HEK293T (cell line): Measurements from ENCODE around the gene CERS1.
A peak's percentile ranks its signal among the peaks of the same experiment; 100 is the strongest.

Experiments
- CTCF ChIA-PET: fragments of 350-600 bp; formaldehyde crosslinking; extraction: SDS; loops from one replicate; lab custom pipeline; 2021; ENCODE audit warnings: antibody characterized with exemption, inconsistent platforms; lab: Yijun Ruan, JAX
- POLR2A ChIA-PET: fragments of 350-600 bp; formaldehyde crosslinking; extraction: SDS; loops from one replicate; lab custom pipeline; 2020; ENCODE audit warnings: antibody characterized with exemption, inconsistent platforms; lab: Yijun Ruan, JAX
- DNase-seq: peaks from one replicate; pipeline ENCODE4 v3.0.0; 2012; ENCODE audit warnings: mixed read lengths; ENCODE audit errors: extremely low spot score
- ARNT ChIP-seq: fragments of 450-650 bp; IDR thresholded peaks from 2 replicates; pipeline ENCODE4 v1.6.1; 2017; ENCODE audit warnings: mild to moderate bottlenecking
- BHLHE40 ChIP-seq: fragments of 450-650 bp; IDR thresholded peaks from 2 replicates; pipeline ENCODE4 v1.6.1; 2016; ENCODE audit warnings: mild to moderate bottlenecking, moderate library complexity, borderline replicate concordance
- CTBP1 ChIP-seq: fragments of 450-650 bp; IDR thresholded peaks from 2 replicates; pipeline ENCODE4 v1.6.1; 2016; ENCODE audit warnings: borderline replicate concordance
- ELF4 ChIP-seq: fragments of 450-650 bp; IDR thresholded peaks from 2 replicates; pipeline ENCODE4 v1.6.1; 2017; ENCODE audit warnings: antibody characterized with exemption
- FOXA1 ChIP-seq: fragments of 450-650 bp; IDR thresholded peaks from 2 replicates; pipeline ENCODE4 v1.6.1; 2016; ENCODE audit warnings: mild to moderate bottlenecking
- FOXK2 ChIP-seq: fragments of 450-650 bp; IDR thresholded peaks from 2 replicates; pipeline ENCODE4 v1.6.1; 2016; ENCODE audit warnings: mild to moderate bottlenecking
- FOXM1 ChIP-seq: fragments of 450-650 bp; IDR thresholded peaks from 2 replicates; pipeline ENCODE4 v1.6.1; 2017; ENCODE audit warnings: mild to moderate bottlenecking, borderline replicate concordance
- HDGF ChIP-seq: fragments of 450-650 bp; IDR thresholded peaks from 2 replicates; pipeline ENCODE4 v1.6.1; 2017; ENCODE audit warnings: antibody characterized with exemption, borderline replicate concordance
- L3MBTL2 ChIP-seq: fragments of 450-650 bp; conservative IDR thresholded peaks from 2 replicates; pipeline ENCODE4 v1.6.1; 2016; ENCODE audit warnings: mild to moderate bottlenecking
- LEF1 ChIP-seq: fragments of 450-650 bp; IDR thresholded peaks from 2 replicates; pipeline ENCODE4 v1.6.1; 2017; ENCODE audit warnings: mild to moderate bottlenecking, borderline replicate concordance
- NFRKB ChIP-seq: fragments of 450-650 bp; IDR thresholded peaks from 2 replicates; pipeline ENCODE4 v1.6.1; 2016; ENCODE audit warnings: mild to moderate bottlenecking, moderate library complexity
- PKNOX1 ChIP-seq: fragments of 450-650 bp; IDR thresholded peaks from 2 replicates; pipeline ENCODE4 v1.6.1; 2016
- SP1 ChIP-seq: fragments of 450-650 bp; IDR thresholded peaks from 2 replicates; pipeline ENCODE4 v1.6.1; 2017
- SUZ12 ChIP-seq: fragments of 450-650 bp; IDR thresholded peaks from 2 replicates; pipeline ENCODE4 v1.6.1; 2016; ENCODE audit warnings: mild to moderate bottlenecking
- TARDBP ChIP-seq: fragments of 450-650 bp; IDR thresholded peaks from 2 replicates; pipeline ENCODE4 v1.6.1; 2016
- ZNF384 ChIP-seq: fragments of 450-650 bp; IDR thresholded peaks from 2 replicates; pipeline ENCODE4 v1.6.1; 2016

CERS1 gene

GRCh38 chr19:18929311-18929710 is 33.4 kb upstream of the CERS1 start:
- no peak for DNase-seq
- ChIA-PET POLR2A (interaction anchor here (2.5 kb wide), 1 partner anchor 10 kb away, joined by 8 read pairs; the partner anchor contains the start of genes COPE and DDX49), CTCF (interaction anchor here (0.6 to 1.3 kb wide), 2 partner anchors 10 to 98 kb away, joined by 3 to 5 read pairs; partner anchors contain the start of genes COPE, DDX49 and UPF1)
- TF ChIP-seq ELF4 (no peak), SP1 (no peak), L3MBTL2 (no peak), SUZ12 (no peak), ZNF384 (no peak), FOXK2 (no peak), CTBP1 (no peak), LEF1 (no peak)

- no peak for DNase-seq
- TF ChIP-seq NFRKB (no peak), SUZ12 (no peak), FOXK2 (no peak), HDGF (no peak), SP1 (no peak), FOXA1 (no peak)
- ChIA-PET POLR2A (interaction anchor here (2.5 kb wide), 1 partner anchor 9 kb away, joined by 8 read pairs; the partner anchor contains the start of genes COPE and DDX49), CTCF (no interaction called here)
These were observed 32.3 kb upstream of the CERS1 start for GRCh38 chr19:18928018-18928805.

GRCh38 chr19:18924684-18925213 is 28.8 kb upstream of the CERS1 start:
- CTCF ChIA-PET = interaction anchor here (0.9 kb wide), 1 partner anchor 62 kb away, joined by 5 read pairs; no protein-coding TSS in a partner anchor
- no peak for DNase-seq
- POLR2A ChIA-PET = no interaction called here
- TF ChIP-seq ARNT = no peak
- TF ChIP-seq TARDBP = no peak
- TF ChIP-seq SUZ12 = no peak
- no peak for TF ChIP-seq ZNF384
- TF ChIP-seq FOXA1 = no peak
- no peak for TF ChIP-seq CTBP1
- TF ChIP-seq ELF4 = no peak
- TF ChIP-seq PKNOX1 = no peak

GRCh38 chr19:18922228-18922985 is 26.4 kb upstream of the CERS1 start:
- ChIA-PET POLR2A (no interaction called here), CTCF (no interaction called here)
- no peak for DNase-seq
- TF ChIP-seq ZNF384 (no peak), LEF1 (no peak), PKNOX1 (no peak), ELF4 (no peak), HDGF (no peak), BHLHE40 (no peak), CTBP1 (no peak), FOXK2 (no peak), ARNT (no peak), TARDBP (no peak), L3MBTL2 (no peak), SP1 (no peak), SUZ12 (no peak), NFRKB (no peak), FOXA1 (no peak), FOXM1 (no peak)

- CTCF ChIA-PET = no interaction called here
- TF ChIP-seq TARDBP = no peak
- no peak for TF ChIP-seq HDGF
- no peak for TF ChIP-seq FOXM1
- no peak for DNase-seq
- POLR2A ChIA-PET = no interaction called here
These were observed 25.6 kb upstream of the CERS1 start for GRCh38 chr19:18921593-18921992.

GRCh38 chr19:18920400-18920799 is 24.4 kb upstream of the CERS1 start:
- DNase-seq = no peak
- no peak for TF ChIP-seq FOXA1
- TF ChIP-seq LEF1 = no peak
- TF ChIP-seq TARDBP = no peak
- ChIA-PET CTCF (no interaction called here), POLR2A (interaction anchor here (0.6 kb wide), 1 partner anchor 167 kb away, joined by 3 read pairs; no protein-coding TSS in a partner anchor)

- CTCF ChIA-PET = interaction anchor here (0.6 to 1.1 kb wide), 4 partner anchors 10 to 338 kb away, joined by 3 to 4 read pairs (median 3); no protein-coding TSS in a partner anchor
These were observed 23.9 kb upstream of the CERS1 start for GRCh38 chr19:18919900-18920214.

More at GRCh38 chr19:18919900-18920214, 23.9 kb upstream of the CERS1 start:
- no peak for DNase-seq
- TF ChIP-seq BHLHE40 (no peak), CTBP1 (no peak), L3MBTL2 (peak; percentile 18)
- POLR2A ChIA-PET = interaction anchor here (0.7 to 1.8 kb wide), 12 partner anchors 9 to 502 kb away, joined by 3 to 9 read pairs (median 4); partner anchors contain the start of gene UPF1
